ENCODE measurements around the gene BAD.
A peak's percentile ranks its signal among the peaks of the same experiment; 100 is the strongest.

The BAD gene

GRCh38 chr11:64275031-64275800 lies 9.2 kb downstream of the BAD start:
- no peak for DNase-seq

GRCh38 chr11:64269540-64270220 lies 14.8 kb downstream of the BAD start:
- DNase-seq = peak; percentile 99

- DNase-seq = no peak
Measured at GRCh38 chr11:64268893-64269539, 15.4 kb downstream of the BAD start.

- no peak for DNase-seq
Measured at GRCh38 chr11:64268025-64268892, 16.2 kb downstream of the BAD start.

- DNase-seq = no peak
Measured at GRCh38 chr11:64267207-64267945, 17.1 kb downstream of the BAD start.

- no peak for DNase-seq
Measured at GRCh38 chr11:64266339-64266738, 18.1 kb downstream of the BAD start.

GRCh38 chr11:64265176-64266160 lies 19.0 kb downstream of the BAD start:
- no peak for DNase-seq

- DNase-seq = peak; percentile 52
Measured at GRCh38 chr11:64264371-64264852, 20.1 kb downstream of the BAD start.

GRCh38 chr11:64263947-64264317 lies 20.5 kb downstream of the BAD start:
- DNase-seq = no peak

GRCh38 chr11:64263021-64263946 lies 21.2 kb downstream of the BAD start:
- peak; percentile 83 for DNase-seq

- DNase-seq = no peak
Measured at GRCh38 chr11:64262271-64263002, 22.0 kb downstream of the BAD start.

GRCh38 chr11:64261556-64262080 lies 22.8 kb downstream of the BAD start:
- no peak for DNase-seq

- no peak for DNase-seq
Measured at GRCh38 chr11:64260147-64260708, 24.2 kb downstream of the BAD start.

- no peak for DNase-seq
Measured at GRCh38 chr11:64259533-64260067, 24.9 kb downstream of the BAD start.

- DNase-seq = no peak
Measured at GRCh38 chr11:64258946-64259532, 25.4 kb downstream of the BAD start.

GRCh38 chr11:64258356-64258755 lies 26.1 kb downstream of the BAD start:
- no peak for DNase-seq

GRCh38 chr11:64256300-64256699 lies 28.2 kb downstream of the BAD start:
- no peak for DNase-seq
